ENCODE measurements around the gene ALK.

DNA sequence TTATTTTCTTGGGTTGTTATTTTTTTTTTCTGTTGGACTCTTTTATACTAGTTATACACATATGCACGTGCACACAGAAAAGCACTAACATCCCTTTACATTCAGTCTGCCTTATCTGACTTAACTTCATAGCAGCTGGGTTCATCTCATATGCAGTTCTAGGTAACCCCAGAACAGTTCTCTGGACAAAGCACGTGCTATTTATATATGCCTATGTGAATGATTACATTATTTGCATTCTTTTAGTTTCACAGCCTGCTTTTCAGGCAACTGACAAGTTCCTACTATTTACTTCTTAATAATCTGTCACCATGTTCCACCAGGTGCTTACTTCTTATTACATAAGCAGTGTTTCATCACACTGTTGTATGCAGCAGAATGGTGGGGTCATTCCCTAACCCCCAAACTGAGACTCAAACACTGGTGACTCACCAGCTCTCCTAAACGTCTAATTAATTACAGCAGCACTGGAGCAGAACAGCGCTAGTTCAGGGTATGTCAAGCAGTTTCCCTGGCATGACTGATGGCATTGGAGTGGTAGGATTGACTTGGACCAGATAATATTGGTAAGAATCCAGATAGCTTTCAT is 433.3 kb downstream of the ALK start:
- TF ChIP-seq GATA3 (IDR thresholded peaks at IDR 0.05; ENCODE audit: low read depth, low read length) (no peak), GATA2 (IDR thresholded peaks at IDR 0.05; ENCODE audit: low read depth, low read length) (no peak)
